Fibroblast of lung (primary cell): ENCODE data around the gene TEX261. TPM values are rescaled to one million over a fixed set of nuclear protein-coding genes. Genes with fewer than 3 reads are reported as not detected.
A peak's percentile ranks its signal among the peaks of the same experiment; 100 is the strongest.

Experiments used
- DNase-seq, 2 donors: peaks; one replicate each; pipeline versions ENCODE4 v3.0.0 to v3.0.0-alpha.2; 2010; ENCODE audit warnings: low read depth in 2 of 2
- H2AFZ ChIP-seq: 2 replicates; pipeline ENCODE4 v1.5.1; 2012; ENCODE audit warnings: low read length, control low read depth, inconsistent platforms
- H3K27ac ChIP-seq: 2 replicates; pipeline ENCODE4 v1.5.1; 2011; ENCODE audit warnings: low read length, control low read depth; ENCODE audit not compliant: insufficient read depth
- H3K27me3 ChIP-seq: 2 replicates; pipeline ENCODE4 v1.5.1; 2011; ENCODE audit warnings: mild to moderate bottlenecking, low read length; ENCODE audit not compliant: control insufficient read depth, insufficient read depth
- H3K36me3 ChIP-seq: 2 replicates; pipeline ENCODE4 v1.5.1; 2011; ENCODE audit warnings: low read length; ENCODE audit not compliant: control insufficient read depth, insufficient read depth
- H3K4me1 ChIP-seq: 2 replicates; pipeline ENCODE4 v1.5.1; 2011; ENCODE audit warnings: low read length; ENCODE audit not compliant: control insufficient read depth, insufficient read depth; ENCODE audit errors: extremely low read depth
- H3K4me2 ChIP-seq: 2 replicates; pipeline ENCODE4 v1.5.1; 2011; ENCODE audit warnings: low read length, control low read depth; ENCODE audit not compliant: insufficient read depth; ENCODE audit errors: extremely low read depth
- H3K4me3 ChIP-seq, 4 experiments: fragments of 200-600 bp in 1 of 4; sonication (generic) in 1 of 4; replicated peaks in 1 of 4; 2 replicates each; pipeline ENCODE4 v1.5.1; 2011 to 2016; ENCODE audit warnings: low read length in 4 of 4, low read depth in 3 of 4, mild to moderate bottlenecking in 3 of 4, control low read depth in 2 of 4, inconsistent platforms in 1 of 4, mixed read lengths in 1 of 4; ENCODE audit not compliant: insufficient read depth in 1 of 4; ENCODE audit errors: control extremely low read depth in 1 of 4
- H3K79me2 ChIP-seq: 2 replicates; pipeline ENCODE4 v1.5.1; 2012; ENCODE audit warnings: mild to moderate bottlenecking, low read length, inconsistent platforms; ENCODE audit not compliant: control insufficient read depth, insufficient read depth
- H3K9ac ChIP-seq: 2 replicates; pipeline ENCODE4 v1.5.1; 2011; ENCODE audit warnings: mild to moderate bottlenecking, low read length, control low read depth; ENCODE audit not compliant: insufficient read depth
- H3K9me3 ChIP-seq: 2 replicates; pipeline ENCODE4 v1.5.1; 2012; ENCODE audit warnings: low read depth, low read length; ENCODE audit not compliant: control insufficient read depth, insufficient read depth
- H4K20me1 ChIP-seq: 2 replicates; pipeline ENCODE4 v1.5.1; 2011; ENCODE audit warnings: low read length; ENCODE audit not compliant: control insufficient read depth, insufficient read depth; ENCODE audit errors: extremely low read depth
- CTCF ChIP-seq, 2 donors: IDR thresholded peaks in 1 of 2; conservative IDR thresholded peaks in 1 of 2; 1 replicate in 1 of 2; 2 replicates in 1 of 2; pipeline ENCODE4 v1.5.1; 2011 to 2012; ENCODE audit warnings: low read length in 2 of 2, control low read depth in 1 of 2, inconsistent platforms in 1 of 2, low read depth in 1 of 2, mild to moderate bottlenecking in 1 of 2
- EZH2 ChIP-seq: IDR thresholded peaks from 2 replicates; pipeline ENCODE4 v1.5.1; 2012; ENCODE audit warnings: low read length, control low read depth, mild to moderate bottlenecking; ENCODE audit errors: missing control alignments
- polyA plus RNA-seq, 2 donors: library from polyadenylated mRNA; depleted of rRNA in 1 of 2; stranded (reverse) in 1 of 2; unstranded in 1 of 2; fragments of >200 nt; gene quantifications; 2 replicates each; pipeline ENCODE4 v1.2.1, GENCODE V29; 2011 to 2012; ENCODE audit warnings: missing spikeins in 1 of 2
- total RNA-seq: library from RNA; depleted of rRNA; stranded (reverse); fragments of >200 nt; gene quantifications from 2 replicates; pipeline ENCODE4 v1.2.1, GENCODE V29; 2014

Gene TEX261
- total and polyA plus RNA-seq, 2 donors (not counting 1 experiment from before 2014, with no cell fraction given), result 33.0 to 72.6 TPM

- TF ChIP-seq EZH2, result no peak
- TF ChIP-seq CTCF (conservative IDR thresholded peaks at IDR 0.05 in 1 of 2, IDR thresholded peaks at IDR 0.05 in 1 of 2; ENCODE audit: low read depth in 1 of 2, low read length in 2 of 2), result no peak
- no peaks in the 10 kb centered on the region for H3K27me3 ChIP-seq
- H3K27ac ChIP-seq, result peak overlapping the region; percentile 96
- H3K36me3 ChIP-seq, result no peaks in the 10 kb centered on the region
- H2AFZ ChIP-seq, result no peak overlapping the region
- no peak overlapping the region for H3K9ac ChIP-seq
- DNase-seq, result peak; percentile 85 to 96
- H4K20me1 ChIP-seq, result no peaks in the 10 kb centered on the region
- no peaks in the 10 kb centered on the region for H3K9me3 ChIP-seq
- H3K4me3 ChIP-seq, result peak overlapping the region; percentile 61 to 73 (median 64)
- peak overlapping the region; percentile 97 for H3K4me2 ChIP-seq
- peaks cover 6% of the 10 kb centered on the region for H3K4me1 ChIP-seq
- H3K79me2 ChIP-seq, result no peaks in the 10 kb centered on the region
Observed at GRCh38 chr2:70977605-70978205, 17.0 kb downstream of the TEX261 start.

- no peaks in the 10 kb centered on the region for H3K36me3 ChIP-seq
- no peak for DNase-seq
- H2AFZ ChIP-seq, result no peak overlapping the region
Observed at GRCh38 chr2:70975237-70975636, 19.4 kb downstream of the TEX261 start.

GRCh38 chr2:70974592-70974991 is 20.1 kb downstream of the TEX261 start:
- Histone ChIP-seq H3K36me3 (no peaks in the 10 kb centered on the region), H3K9me3 (no peaks in the 10 kb centered on the region), H3K4me2 (no peak overlapping the region), H3K4me1 (peaks cover 6% of the 10 kb centered on the region), H3K4me3 (no peak overlapping the region), H3K27me3 (no peaks in the 10 kb centered on the region), H3K27ac (no peak overlapping the region), H3K9ac (no peak overlapping the region), H3K79me2 (no peaks in the 10 kb centered on the region), H4K20me1 (no peaks in the 10 kb centered on the region), H2AFZ (no peak overlapping the region)
- TF ChIP-seq CTCF (conservative IDR thresholded peaks at IDR 0.05 in 1 of 2, IDR thresholded peaks at IDR 0.05 in 1 of 2; ENCODE audit: low read depth in 1 of 2, low read length in 2 of 2) (no peak), EZH2 (no peak)
- DNase-seq, result no peak

More at GRCh38 chr2:70975237-70975636, 19.4 kb downstream of the TEX261 start:
- Histone ChIP-seq H3K4me2 (no peak overlapping the region), H3K79me2 (no peaks in the 10 kb centered on the region), H3K9ac (no peak overlapping the region), H3K27me3 (no peaks in the 10 kb centered on the region), H3K4me3 (no peak overlapping the region), H4K20me1 (no peaks in the 10 kb centered on the region), H3K27ac (no peak overlapping the region), H3K9me3 (no peaks in the 10 kb centered on the region), H3K4me1 (peaks cover 6% of the 10 kb centered on the region)
- TF ChIP-seq EZH2 (no peak), CTCF (conservative IDR thresholded peaks at IDR 0.05 in 1 of 2, IDR thresholded peaks at IDR 0.05 in 1 of 2; ENCODE audit: low read depth in 1 of 2, low read length in 2 of 2) (no peak)
